Embryonic facial prominence (tissue), 1 donor: ENCODE data around the gene NUTM2G.
"Not testable (repeated sequence)": the region's sequence is repeated elsewhere in the genome, so short reads cannot be mapped to it uniquely, and the experiment has no call there.

Experiments
- DNase-seq: peaks from one replicate; pipeline ENCODE4 v3.0.0-alpha.2; 2016; ENCODE audit errors: extremely low spot score

Gene NUTM2G

DNA sequence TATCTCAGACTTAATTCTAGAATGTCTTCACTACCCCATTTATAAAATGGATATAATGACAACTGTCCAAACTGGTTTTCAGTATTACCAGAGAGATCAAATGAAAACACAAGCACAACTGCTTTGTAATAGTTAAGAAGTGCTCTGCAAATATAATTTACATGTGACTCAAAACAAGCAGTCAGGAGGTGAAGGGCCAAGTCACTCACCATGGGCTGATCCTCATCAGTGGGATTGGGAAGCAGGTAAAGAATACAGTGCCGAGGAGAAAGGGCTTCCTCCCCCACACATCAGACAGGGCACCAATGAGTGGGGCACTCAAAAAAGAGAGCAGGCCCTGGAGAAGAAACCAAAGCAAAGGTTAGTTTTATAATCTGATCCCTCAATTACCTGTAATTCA, 20.7 kb downstream of the NUTM2G start:
- DNase-seq = not testable (repeated sequence)

DNA sequence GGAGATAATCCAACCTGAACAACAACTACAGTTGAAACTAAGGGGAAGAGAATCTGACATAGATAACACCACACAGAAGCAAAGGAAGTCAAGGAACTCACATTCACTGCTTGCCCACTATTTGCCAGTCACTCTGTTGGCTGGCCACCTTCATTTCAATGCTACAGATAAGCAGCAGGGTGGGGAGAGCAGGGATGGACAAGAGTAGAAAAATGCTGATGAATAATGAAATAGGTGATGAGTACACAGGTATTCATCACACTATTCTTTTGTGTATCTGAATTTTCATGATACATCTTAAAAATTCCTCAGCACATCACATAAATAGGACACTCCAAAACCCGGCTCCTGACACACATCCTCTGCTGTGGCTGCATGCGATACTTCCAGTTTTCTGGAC, 21.9 kb downstream of the NUTM2G start:
- not testable (repeated sequence) for DNase-seq

DNA sequence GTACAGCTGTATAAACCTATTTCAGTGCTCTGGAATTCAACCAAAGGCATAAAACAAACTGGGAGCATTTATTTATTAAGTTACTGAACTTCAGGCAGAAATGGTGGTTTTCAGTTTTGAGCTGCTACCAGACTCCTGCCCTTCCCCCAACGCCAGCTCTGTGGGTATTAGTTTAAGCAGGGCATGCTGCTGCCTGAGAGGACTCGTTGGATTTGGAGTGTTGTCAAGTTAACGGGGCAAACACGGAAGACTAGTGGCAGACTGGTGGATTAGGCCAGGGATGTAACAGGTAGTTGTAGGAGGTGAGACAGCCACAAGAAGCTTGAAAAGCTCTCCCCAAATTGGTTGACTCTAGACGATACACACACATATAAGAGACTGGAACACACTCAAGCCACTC, 38.9 kb downstream of the NUTM2G start:
- not testable (repeated sequence) for DNase-seq

DNA sequence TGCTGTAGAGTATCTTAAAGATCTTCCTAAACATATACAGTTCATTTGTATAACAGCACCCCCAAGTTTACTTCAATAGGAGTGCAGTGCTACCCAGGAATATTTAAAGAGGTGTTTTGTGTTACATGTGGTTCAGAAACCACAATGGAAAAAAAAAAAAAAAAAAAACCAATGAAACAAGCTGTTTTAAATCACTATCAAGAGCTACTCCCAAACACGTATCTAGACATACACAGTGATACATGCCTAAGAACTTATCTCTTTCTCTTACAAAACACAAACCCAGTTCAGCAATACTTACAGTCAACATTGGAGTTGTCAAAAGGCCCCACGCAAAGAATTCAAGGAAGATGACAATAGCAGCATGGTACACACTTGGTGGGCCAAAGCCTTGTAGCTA, 43.9 kb downstream of the NUTM2G start:
- not testable (repeated sequence) for DNase-seq

DNA sequence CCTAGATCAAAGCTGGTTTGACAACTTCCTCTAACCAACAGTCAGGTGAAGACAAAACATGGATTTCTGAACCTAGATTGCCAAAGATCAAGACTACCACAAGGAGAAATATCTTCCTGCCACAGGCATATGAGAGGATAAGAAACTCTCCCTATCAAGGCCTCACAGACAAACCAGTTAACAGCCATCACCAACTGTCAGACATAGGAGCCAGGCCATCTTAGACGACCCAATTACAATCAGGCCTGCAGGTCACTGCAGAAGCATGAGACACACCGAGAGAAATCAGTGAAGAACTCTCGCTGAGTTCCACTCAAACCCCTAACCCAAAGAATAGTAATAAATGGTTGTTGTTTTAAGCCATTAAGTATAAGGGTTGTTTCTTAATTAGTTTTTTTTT, 45.4 kb downstream of the NUTM2G start:
- not testable (repeated sequence) for DNase-seq

DNA sequence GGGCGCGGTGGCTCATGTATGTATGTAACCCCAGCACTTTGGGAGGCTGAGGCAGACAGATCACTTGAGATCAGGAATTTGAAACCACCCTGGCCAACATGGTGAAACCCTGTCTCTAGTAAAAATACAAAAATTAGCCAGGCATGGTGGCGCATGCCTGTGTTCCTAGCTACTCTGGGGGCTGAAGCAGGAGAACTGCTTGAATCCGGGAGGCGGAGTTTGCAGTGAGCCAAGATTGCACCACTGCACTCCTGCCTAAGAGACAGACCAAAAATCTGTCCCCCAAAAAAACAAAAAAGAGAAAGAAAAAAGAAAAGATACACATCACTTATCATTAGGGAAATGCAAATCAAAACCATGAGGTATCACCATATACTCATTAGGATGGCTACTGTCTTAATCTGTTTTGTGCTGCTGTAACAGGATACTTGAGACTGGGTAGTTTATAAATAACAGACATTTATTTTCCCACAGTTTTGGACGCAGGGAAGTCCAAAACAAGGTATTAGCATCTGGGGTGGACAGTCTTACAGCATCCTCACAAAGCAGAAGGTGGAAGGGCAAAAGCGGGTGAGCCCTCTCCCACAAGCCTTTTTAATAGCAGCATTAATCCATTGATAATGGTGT, 55.0 kb downstream of the NUTM2G start:
- not testable (repeated sequence) for DNase-seq

DNA sequence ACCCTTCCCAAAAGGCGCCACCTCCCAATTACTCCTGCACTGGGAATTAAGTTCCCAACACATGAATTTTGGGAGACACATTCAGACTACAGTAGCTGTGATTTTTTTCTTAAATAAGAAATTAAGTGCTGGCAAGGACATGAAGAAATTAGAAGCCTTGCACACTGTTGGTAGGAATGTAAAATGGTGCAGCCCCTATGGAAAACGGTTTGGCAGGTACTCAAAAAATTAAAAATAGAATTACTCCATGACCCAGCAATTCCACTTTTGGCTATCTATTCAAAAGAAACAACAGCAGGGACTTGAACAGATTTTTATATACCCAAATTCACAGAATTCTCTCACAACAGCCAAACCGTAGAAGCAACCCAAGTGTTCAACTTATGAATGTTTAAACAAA, 55.5 kb downstream of the NUTM2G start:
- not testable (repeated sequence) for DNase-seq

DNA sequence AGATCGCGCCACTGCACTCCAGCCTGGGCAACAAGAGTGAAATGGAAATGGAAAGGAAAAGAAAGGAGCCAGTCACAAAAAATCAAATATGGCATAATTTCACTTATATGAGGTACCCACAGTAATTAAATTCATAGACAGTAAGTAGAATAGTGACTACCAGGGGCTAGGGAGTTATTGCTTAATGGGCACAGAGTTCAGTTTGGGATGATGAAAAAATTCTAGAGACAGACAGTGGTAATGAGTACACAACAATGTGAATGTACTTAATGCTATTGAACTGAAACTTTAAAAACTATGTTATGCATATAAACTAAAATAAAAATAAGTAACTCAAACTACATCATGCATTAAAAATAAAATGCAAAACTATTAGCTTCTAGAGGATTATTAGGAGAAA, 56.2 kb downstream of the NUTM2G start:
- DNase-seq = not testable (repeated sequence)
